Stomach smooth muscle (tissue), 2 donors: ENCODE results near the gene COG8.

ENCODE experiments used
- H3K27ac ChIP-seq: one replicate; pipeline ENCODE4 v1.7.0; 2013; ENCODE audit warnings: mild to moderate bottlenecking, low read length, inconsistent platforms
- H3K27me3 ChIP-seq, 2 donors: one replicate each; pipeline ENCODE4 v1.7.0; 2013; ENCODE audit warnings: low read length in 2 of 2; ENCODE audit not compliant: insufficient read depth in 2 of 2, control insufficient read depth in 1 of 2
- H3K36me3 ChIP-seq, 2 donors: one replicate each; pipeline ENCODE4 v1.7.0; 2013; ENCODE audit warnings: low read length in 2 of 2; ENCODE audit not compliant: control insufficient read depth in 2 of 2, insufficient read depth in 2 of 2
- H3K4me1 ChIP-seq: one replicate; pipeline ENCODE4 v1.7.0; 2013; ENCODE audit warnings: low read length; ENCODE audit not compliant: control insufficient read depth, insufficient read depth
- H3K4me3 ChIP-seq, 2 donors: one replicate each; pipeline ENCODE4 v1.7.0; 2013; ENCODE audit warnings: low read length in 2 of 2
- H3K9ac ChIP-seq, 2 donors: one replicate each; pipeline ENCODE4 v1.7.0; 2013; ENCODE audit warnings: low read length in 2 of 2, mild to moderate bottlenecking in 1 of 2
- H3K9me3 ChIP-seq, 2 donors: one replicate each; pipeline ENCODE4 v1.7.0; 2013; ENCODE audit warnings: low read length in 2 of 2; ENCODE audit not compliant: control insufficient read depth in 2 of 2
- donor health status: healthy.
- donor health status: Pancreatic carcinoma.

Gene COG8

GRCh38 chr16:69339289-69340094 lies at the start of gene COG8, which contains the start of gene NIP7:
Gene COG8 (minus strand): TSS chr16:69339564. CDS start chr16:69339552, 12 bp downstream.
Gene NIP7 (plus strand): TSS chr16:69339772. CDS start chr16:69339830, 58 bp downstream.
- Histone ChIP-seq H3K27ac (peak within 1 kb of the TSS; percentile 80), H3K4me1 (peaks cover 25% of the 10 kb centered on the region), H3K4me3 (peak within 1 kb of the TSS; percentile 95 to 99), H3K36me3 (peaks cover 21 to 28% of the 10 kb centered on the region in 2 donors), H3K27me3 (no peaks in the 10 kb centered on the region), H3K9me3 (no peaks in the 10 kb centered on the region), H3K9ac (peak within 1 kb of the TSS; percentile 87 to 96)

DNA sequence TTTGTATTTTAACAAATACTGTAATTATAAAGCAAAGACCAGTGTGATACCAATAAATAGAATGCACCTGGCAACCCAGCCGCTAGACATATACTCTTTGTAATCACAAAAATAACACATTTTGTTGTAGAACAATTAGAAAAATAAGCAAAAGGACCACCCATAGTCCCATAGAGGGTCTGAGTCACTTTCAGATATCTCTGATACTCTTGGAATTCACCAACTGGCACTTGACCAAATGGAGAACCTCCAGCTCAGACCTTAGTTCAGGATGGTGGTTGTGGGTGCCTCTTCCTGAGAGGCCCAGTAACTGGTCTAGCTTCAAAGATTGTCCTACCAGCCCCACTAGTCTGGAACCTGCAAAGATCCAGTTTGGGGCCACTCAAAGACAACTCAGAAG lies 47.2 kb upstream of the COG8 start:
- Histone ChIP-seq H3K27ac (no peak overlapping the region), H3K9ac (no peak overlapping the region), H3K27me3 (no peaks in the 10 kb centered on the region), H3K4me3 (no peak overlapping the region), H3K4me1 (peaks cover 4% of the 10 kb centered on the region), H3K36me3 (peaks cover 12% of the 10 kb centered on the region in 2 donors), H3K9me3 (no peaks in the 10 kb centered on the region)

- Histone ChIP-seq H3K9ac (peak overlapping the region; percentile 91), H3K36me3 (peaks cover 13 to 14% of the 10 kb centered on the region in 2 donors), H3K27ac (peak overlapping the region; percentile 77), H3K27me3 (no peaks in the 10 kb centered on the region), H3K4me1 (peaks cover 4% of the 10 kb centered on the region), H3K4me3 (peak overlapping the region; percentile 77 to 81), H3K9me3 (no peaks in the 10 kb centered on the region)
Measured at GRCh38 chr16:69384974-69385373, 45.6 kb upstream of the COG8 start.

GRCh38 chr16:69382421-69382820 lies 43.1 kb upstream of the COG8 start:
- Histone ChIP-seq H3K9me3 (no peaks in the 10 kb centered on the region), H3K36me3 (peaks cover 16 to 17% of the 10 kb centered on the region in 2 donors), H3K27me3 (no peaks in the 10 kb centered on the region), H3K4me3 (no peak overlapping the region), H3K9ac (no peak overlapping the region), H3K27ac (no peak overlapping the region), H3K4me1 (peaks cover 4% of the 10 kb centered on the region)

DNA sequence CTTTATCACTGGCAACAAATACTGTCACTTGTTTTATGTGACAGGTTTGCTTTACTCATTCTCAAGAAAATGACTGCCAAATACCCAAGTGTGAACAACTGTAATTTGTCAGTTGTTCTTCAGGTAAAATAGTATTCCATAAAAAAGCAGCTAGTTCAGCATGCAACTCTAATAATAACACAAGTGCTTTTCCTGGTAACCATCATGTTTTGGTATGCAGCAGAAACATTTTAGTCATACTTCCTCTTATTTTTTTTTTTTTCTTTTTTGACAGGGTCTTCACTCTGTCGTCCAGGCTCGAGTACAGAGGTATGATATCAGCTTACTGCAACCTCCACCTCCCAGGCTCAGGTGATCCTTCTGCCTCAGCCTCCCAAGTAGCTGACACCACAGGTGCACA lies 41.9 kb upstream of the COG8 start:
- Histone ChIP-seq H3K27me3 (no peaks in the 10 kb centered on the region), H3K9ac (no peak overlapping the region), H3K4me3 (no peak overlapping the region), H3K27ac (no peak overlapping the region), H3K9me3 (no peaks in the 10 kb centered on the region), H3K4me1 (peaks cover 4% of the 10 kb centered on the region), H3K36me3 (peaks cover 16 to 17% of the 10 kb centered on the region in 2 donors)

DNA sequence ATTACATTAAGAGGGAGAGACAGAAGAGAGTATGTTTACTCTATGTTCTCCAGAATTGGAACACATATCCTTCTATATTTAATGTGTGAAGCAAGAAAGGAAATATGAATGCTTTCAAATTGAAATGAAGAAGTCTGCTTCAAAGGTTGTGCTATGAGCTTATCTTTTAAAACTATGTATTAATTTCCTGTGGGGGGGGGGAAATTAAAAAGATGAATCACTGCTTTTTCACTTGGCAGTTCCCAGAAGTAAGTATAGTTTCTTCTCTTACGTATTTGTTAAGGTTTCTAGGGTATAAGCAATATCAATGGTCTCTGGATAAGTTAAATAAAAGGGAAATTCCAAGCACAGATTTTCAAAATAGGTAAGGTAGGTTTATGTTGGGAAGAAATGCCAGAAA lies 39.4 kb upstream of the COG8 start:
- H3K4me3 ChIP-seq = no peak overlapping the region
- no peaks in the 10 kb centered on the region for H3K4me1 ChIP-seq
- H3K36me3 ChIP-seq = peaks cover 16 to 18% of the 10 kb centered on the region in 2 donors
- no peaks in the 10 kb centered on the region for H3K27me3 ChIP-seq
- no peak overlapping the region for H3K9ac ChIP-seq
- H3K9me3 ChIP-seq = no peaks in the 10 kb centered on the region
- H3K27ac ChIP-seq = no peak overlapping the region

- Histone ChIP-seq H3K27ac (no peak overlapping the region), H3K4me1 (no peaks in the 10 kb centered on the region), H3K9me3 (no peaks in the 10 kb centered on the region), H3K9ac (no peak overlapping the region), H3K4me3 (no peak overlapping the region), H3K36me3 (peaks cover 19 to 23% of the 10 kb centered on the region in 2 donors), H3K27me3 (no peaks in the 10 kb centered on the region)
Measured at GRCh38 chr16:69378036-69378435, 38.7 kb upstream of the COG8 start.

GRCh38 chr16:69376393-69377059 lies 37.2 kb upstream of the COG8 start:
- no peak overlapping the region for H3K4me3 ChIP-seq
- no peaks in the 10 kb centered on the region for H3K27me3 ChIP-seq
- no peaks in the 10 kb centered on the region for H3K4me1 ChIP-seq
- no peak overlapping the region for H3K9ac ChIP-seq
- H3K36me3 ChIP-seq = peaks cover 11 to 21% of the 10 kb centered on the region in 2 donors
- H3K27ac ChIP-seq = no peak overlapping the region
- no peaks in the 10 kb centered on the region for H3K9me3 ChIP-seq

DNA sequence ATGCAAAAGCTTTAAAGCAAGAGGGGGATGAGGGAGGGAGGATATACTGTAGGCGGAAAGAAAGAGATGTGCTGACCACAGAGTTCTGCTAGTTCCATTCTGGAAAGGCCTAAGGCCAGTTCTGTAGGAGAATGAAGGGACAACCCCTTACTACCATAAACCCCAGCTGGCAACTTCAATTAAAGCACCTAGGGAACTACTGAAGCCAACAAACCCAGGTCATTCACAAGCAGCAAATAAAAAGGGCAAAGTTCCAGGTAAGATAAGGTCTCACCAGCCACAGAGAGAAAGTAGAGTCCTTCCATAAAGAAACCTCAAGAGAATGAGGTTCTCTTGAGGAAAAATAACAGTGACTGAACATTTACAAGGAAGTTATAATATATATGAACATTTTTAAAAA lies 33.7 kb upstream of the COG8 start:
- Histone ChIP-seq H3K9me3 (no peaks in the 10 kb centered on the region), H3K4me3 (no peak overlapping the region), H3K9ac (no peak overlapping the region), H3K27me3 (no peaks in the 10 kb centered on the region), H3K4me1 (no peaks in the 10 kb centered on the region), H3K36me3 (peaks cover 24 to 38% of the 10 kb centered on the region in 2 donors), H3K27ac (no peak overlapping the region)

DNA sequence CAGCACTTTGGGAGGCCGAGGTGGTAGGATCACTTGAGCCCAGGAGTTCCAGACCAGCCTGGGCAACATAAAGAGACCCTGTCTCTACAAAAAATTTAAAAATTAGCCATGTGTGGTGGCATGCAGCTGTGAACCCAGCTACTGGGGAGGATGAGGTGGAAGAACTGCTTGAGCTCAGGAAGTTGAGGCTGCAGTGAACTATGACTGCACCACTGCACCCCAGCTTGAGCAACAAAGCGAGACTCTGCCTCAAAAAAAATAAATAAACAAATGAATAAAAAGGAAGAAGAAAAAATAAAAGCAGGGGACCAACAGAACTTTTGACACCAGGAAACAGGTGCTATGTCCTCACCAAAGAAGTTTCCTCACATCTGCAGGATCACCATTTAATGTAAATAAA lies 32.2 kb upstream of the COG8 start:
- peaks cover 29 to 53% of the 10 kb centered on the region in 2 donors for H3K36me3 ChIP-seq

DNA sequence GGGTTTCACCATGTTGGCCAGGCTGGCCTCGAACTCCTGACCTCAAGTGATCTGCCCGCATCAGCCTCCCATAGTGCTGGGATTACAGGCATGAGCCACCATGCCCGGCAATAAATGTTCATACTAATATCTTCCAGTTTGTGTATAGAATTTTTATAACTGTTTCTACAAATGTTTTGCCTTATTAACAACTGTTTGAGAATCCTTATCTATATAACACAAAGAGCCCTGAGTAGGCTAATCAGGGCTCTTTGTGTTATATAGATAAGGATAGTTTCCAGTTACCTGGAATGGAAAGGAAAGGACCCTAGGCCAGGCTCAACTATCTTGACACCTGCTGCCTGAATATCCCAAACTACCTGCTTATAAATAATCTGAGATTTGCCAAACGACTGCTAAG lies 29.5 kb upstream of the COG8 start:
- H3K9me3 ChIP-seq = no peaks in the 10 kb centered on the region
- H3K4me3 ChIP-seq = no peak overlapping the region
- H3K4me1 ChIP-seq = no peaks in the 10 kb centered on the region
- no peak overlapping the region for H3K9ac ChIP-seq
- H3K27me3 ChIP-seq = no peaks in the 10 kb centered on the region
- H3K36me3 ChIP-seq = peaks cover 48 to 69% of the 10 kb centered on the region in 2 donors
- no peak overlapping the region for H3K27ac ChIP-seq

More for the DNA sequence above, 32.2 kb upstream of the COG8 start:
- no peak overlapping the region for H3K27ac ChIP-seq
- no peaks in the 10 kb centered on the region for H3K27me3 ChIP-seq
- H3K9ac ChIP-seq = no peak overlapping the region
- no peak overlapping the region for H3K4me3 ChIP-seq
- no peaks in the 10 kb centered on the region for H3K9me3 ChIP-seq
- no peaks in the 10 kb centered on the region for H3K4me1 ChIP-seq
